ENCODE measurements around the gene PPM1M.

Gene PPM1M

GRCh38 chr3:52246728-52247408 lies 1.3 kb downstream of the PPM1M start:
- Histone ChIP-seq H3K27me3 (no peaks in the 10 kb centered on the region), H3K4me1 (ENCODE audit: control insufficient read depth in 1 of 2, insufficient read depth in 1 of 2, low read depth in 1 of 2, low read length in 1 of 2) (peaks cover 53 to 61% of the 10 kb centered on the region in 2 experiments), H3K4me3 (ENCODE audit: low read depth in 1 of 2, low read length in 1 of 2) (peak overlapping the region; percentile 81 to 94), H3K27ac (peak overlapping the region; percentile 98), H3K9me3 (no peaks in the 10 kb centered on the region), H3K36me3 (peaks cover 44% of the 10 kb centered on the region)
- TF ChIP-seq, protein P1, sequence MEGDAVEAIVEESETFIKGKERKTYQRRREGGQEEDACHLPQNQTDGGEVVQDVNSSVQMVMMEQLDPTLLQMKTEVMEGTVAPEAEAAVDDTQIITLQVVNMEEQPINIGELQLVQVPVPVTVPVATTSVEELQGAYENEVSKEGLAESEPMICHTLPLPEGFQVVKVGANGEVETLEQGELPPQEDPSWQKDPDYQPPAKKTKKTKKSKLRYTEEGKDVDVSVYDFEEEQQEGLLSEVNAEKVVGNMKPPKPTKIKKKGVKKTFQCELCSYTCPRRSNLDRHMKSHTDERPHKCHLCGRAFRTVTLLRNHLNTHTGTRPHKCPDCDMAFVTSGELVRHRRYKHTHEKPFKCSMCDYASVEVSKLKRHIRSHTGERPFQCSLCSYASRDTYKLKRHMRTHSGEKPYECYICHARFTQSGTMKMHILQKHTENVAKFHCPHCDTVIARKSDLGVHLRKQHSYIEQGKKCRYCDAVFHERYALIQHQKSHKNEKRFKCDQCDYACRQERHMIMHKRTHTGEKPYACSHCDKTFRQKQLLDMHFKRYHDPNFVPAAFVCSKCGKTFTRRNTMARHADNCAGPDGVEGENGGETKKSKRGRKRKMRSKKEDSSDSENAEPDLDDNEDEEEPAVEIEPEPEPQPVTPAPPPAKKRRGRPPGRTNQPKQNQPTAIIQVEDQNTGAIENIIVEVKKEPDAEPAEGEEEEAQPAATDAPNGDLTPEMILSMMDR (IDR thresholded peaks at IDR 0.05): no peak

GRCh38 chr3:52247409-52248164 lies 2.0 kb downstream of the PPM1M start:
- no peaks in the 10 kb centered on the region for H3K27me3 ChIP-seq
- H3K9me3 ChIP-seq: no peaks in the 10 kb centered on the region
- H3K36me3 ChIP-seq: peaks cover 52% of the 10 kb centered on the region
- TF ChIP-seq, protein P1 (IDR thresholded peaks at IDR 0.05): no peak
- H3K27ac ChIP-seq: peak overlapping the region; percentile 98
- peak overlapping the region; percentile 81 to 94 for H3K4me3 ChIP-seq (ENCODE audit: low read depth in 1 of 2, low read length in 1 of 2)
- peaks cover 55 to 66% of the 10 kb centered on the region in 2 experiments for H3K4me1 ChIP-seq (ENCODE audit: control insufficient read depth in 1 of 2, insufficient read depth in 1 of 2, low read depth in 1 of 2, low read length in 1 of 2)

DNA sequence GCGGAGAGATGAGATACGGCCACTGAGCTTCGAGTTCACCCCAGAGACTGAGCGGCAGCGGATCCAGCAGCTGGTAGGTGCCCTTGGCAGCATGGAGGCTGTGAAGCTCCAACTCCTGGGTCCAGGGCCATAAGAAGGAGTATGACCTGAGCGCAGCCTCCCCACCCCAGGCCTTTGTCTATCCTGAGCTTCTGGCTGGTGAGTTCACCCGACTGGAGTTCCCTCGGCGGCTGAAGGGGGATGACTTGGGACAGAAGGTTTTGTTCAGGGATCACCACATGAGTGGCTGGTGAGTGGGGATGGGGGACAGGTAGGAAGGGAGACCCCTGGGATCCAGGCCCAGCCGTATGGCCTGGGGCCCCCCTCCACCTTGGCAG lies 2.6 kb downstream of the PPM1M start:
- H3K4me3 ChIP-seq (ENCODE audit: low read depth in 1 of 2, low read length in 1 of 2): peak overlapping the region in 1 of 2 experiments; percentile 81
- peak overlapping the region; percentile 98 for H3K27ac ChIP-seq
- TF ChIP-seq, protein P1 (IDR thresholded peaks at IDR 0.05): no peak
- H3K36me3 ChIP-seq: peaks cover 57% of the 10 kb centered on the region
- peaks cover 60 to 71% of the 10 kb centered on the region in 2 experiments for H3K4me1 ChIP-seq (ENCODE audit: control insufficient read depth in 1 of 2, insufficient read depth in 1 of 2, low read depth in 1 of 2, low read length in 1 of 2)
- H3K9me3 ChIP-seq: no peaks in the 10 kb centered on the region
- no peaks in the 10 kb centered on the region for H3K27me3 ChIP-seq

- Histone ChIP-seq H3K36me3 (peaks cover 63% of the 10 kb centered on the region), H3K4me3 (ENCODE audit: low read depth in 1 of 2, low read length in 1 of 2) (no peak overlapping the region), H3K4me1 (ENCODE audit: control insufficient read depth in 1 of 2, insufficient read depth in 1 of 2, low read depth in 1 of 2, low read length in 1 of 2) (peaks cover 61 to 73% of the 10 kb centered on the region in 2 experiments), H3K27me3 (no peaks in the 10 kb centered on the region), H3K9me3 (no peaks in the 10 kb centered on the region), H3K27ac (peak overlapping the region; percentile 98)
- TF ChIP-seq, protein P1 (IDR thresholded peaks at IDR 0.05): no peak
Measured at GRCh38 chr3:52248816-52249547, 3.4 kb downstream of the PPM1M start.

DNA sequence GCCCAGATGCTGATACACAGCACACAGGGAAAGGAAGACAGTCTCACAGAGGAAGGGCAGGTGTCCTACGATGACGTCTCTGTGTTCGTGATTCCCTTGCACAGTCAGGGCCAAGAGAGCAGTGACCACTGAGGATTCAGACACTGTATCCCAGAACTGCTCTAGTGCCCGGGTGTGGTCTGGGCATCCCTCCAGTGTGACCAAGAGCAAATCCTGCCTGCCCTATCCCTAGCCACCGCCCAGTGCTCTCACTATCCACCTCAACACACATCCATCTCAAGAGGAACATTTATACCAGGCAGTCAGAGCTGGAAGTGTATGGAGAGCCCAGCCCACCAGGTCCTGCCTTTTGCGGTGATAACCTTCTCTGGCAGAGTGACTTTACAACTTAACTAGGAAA lies 4.1 kb downstream of the PPM1M start:
- no peaks in the 10 kb centered on the region for H3K9me3 ChIP-seq
- H3K27me3 ChIP-seq: no peaks in the 10 kb centered on the region
- H3K36me3 ChIP-seq: peaks cover 70% of the 10 kb centered on the region
- TF ChIP-seq, protein P1 (IDR thresholded peaks at IDR 0.05): no peak
- H3K4me1 ChIP-seq (ENCODE audit: control insufficient read depth in 1 of 2, insufficient read depth in 1 of 2, low read depth in 1 of 2, low read length in 1 of 2): peaks cover 55 to 69% of the 10 kb centered on the region in 2 experiments
- H3K27ac ChIP-seq: peak overlapping the region; percentile 98
- no peak overlapping the region for H3K4me3 ChIP-seq (ENCODE audit: low read depth in 1 of 2, low read length in 1 of 2)

Measured in neutrophil (primary cell).